Inflammatory macrophage treated with lipopolysaccharide for 1 hour (primary cell): ENCODE measurements around the gene COL4A1.

Experiments
- DNase-seq, 2 donors: peaks; one replicate each; pipeline ENCODE4 v3.0.0-alpha.2; 2020 to 2022

COL4A1 gene

GRCh38 chr13:110308656-110309359 is 1.9 kb upstream of the COL4A1 start:
- DNase-seq, result no peak

- no peak for DNase-seq
These were observed 1.1 kb upstream of the COL4A1 start for GRCh38 chr13:110307767-110308655.

DNA sequence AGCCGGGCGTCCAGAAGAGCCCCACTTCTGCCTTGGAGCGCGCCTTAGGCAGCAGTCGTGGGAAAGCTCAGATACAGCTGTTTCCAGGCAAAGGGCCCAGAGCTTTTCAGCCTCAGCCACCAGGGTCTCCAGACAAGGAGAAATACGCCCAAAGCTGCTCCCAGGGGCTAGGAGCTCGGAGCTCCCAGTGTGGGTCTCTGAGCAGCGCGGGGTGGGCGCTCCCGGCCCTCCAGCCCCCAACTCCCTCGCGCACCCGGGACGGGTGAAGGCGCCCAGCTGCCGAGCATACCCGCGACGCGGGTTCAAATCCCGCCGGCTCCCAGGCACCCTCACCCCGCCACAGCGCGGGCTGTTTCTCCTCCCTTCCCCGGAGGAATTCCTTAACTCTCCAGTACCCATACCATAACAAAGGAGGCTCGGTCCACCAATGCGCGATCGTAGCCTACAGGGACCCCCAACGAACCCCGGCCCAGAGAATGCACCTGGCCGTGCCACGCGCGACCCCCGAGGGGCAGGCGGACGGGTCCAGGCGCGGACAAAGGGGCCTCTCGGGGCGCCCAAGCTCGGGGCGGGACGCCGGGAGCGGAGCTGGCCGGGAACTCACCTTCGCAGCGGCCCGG is 507 bp downstream of the COL4A1 start:
- no peak for DNase-seq

GRCh38 chr13:110305949-110306339 is 1.0 kb downstream of the COL4A1 start:
- DNase-seq, result no peak

- DNase-seq, result no peak
These were observed 1.4 kb downstream of the COL4A1 start for GRCh38 chr13:110305544-110305943.

DNA sequence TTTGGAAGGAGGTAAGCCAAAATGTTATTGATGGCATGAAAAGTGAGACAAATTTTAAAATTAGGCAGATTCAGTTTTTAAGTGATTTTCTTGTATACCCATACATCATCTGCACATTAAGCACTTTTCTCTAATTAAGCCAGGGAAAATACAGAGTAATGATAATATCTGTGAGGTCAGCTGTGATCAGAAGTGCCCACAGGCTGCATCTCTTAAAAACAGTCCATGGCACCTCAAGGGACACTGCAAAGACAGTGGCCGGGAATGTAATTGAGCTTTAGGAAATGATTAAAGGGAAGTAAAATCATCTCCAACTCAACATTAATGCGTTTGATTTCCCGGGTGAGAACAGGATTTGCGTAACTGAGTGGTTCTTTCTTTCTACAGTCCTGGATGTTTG is 2.0 kb downstream of the COL4A1 start:
- no peak for DNase-seq

GRCh38 chr13:110304256-110304655 is 2.7 kb downstream of the COL4A1 start:
- DNase-seq, result peak; percentile 6 to 44

- DNase-seq, result peak in 1 of 2 donors; percentile 5
These were observed 3.3 kb downstream of the COL4A1 start for GRCh38 chr13:110303644-110304043.

- DNase-seq, result no peak
These were observed 4.0 kb downstream of the COL4A1 start for GRCh38 chr13:110302997-110303396.

DNA sequence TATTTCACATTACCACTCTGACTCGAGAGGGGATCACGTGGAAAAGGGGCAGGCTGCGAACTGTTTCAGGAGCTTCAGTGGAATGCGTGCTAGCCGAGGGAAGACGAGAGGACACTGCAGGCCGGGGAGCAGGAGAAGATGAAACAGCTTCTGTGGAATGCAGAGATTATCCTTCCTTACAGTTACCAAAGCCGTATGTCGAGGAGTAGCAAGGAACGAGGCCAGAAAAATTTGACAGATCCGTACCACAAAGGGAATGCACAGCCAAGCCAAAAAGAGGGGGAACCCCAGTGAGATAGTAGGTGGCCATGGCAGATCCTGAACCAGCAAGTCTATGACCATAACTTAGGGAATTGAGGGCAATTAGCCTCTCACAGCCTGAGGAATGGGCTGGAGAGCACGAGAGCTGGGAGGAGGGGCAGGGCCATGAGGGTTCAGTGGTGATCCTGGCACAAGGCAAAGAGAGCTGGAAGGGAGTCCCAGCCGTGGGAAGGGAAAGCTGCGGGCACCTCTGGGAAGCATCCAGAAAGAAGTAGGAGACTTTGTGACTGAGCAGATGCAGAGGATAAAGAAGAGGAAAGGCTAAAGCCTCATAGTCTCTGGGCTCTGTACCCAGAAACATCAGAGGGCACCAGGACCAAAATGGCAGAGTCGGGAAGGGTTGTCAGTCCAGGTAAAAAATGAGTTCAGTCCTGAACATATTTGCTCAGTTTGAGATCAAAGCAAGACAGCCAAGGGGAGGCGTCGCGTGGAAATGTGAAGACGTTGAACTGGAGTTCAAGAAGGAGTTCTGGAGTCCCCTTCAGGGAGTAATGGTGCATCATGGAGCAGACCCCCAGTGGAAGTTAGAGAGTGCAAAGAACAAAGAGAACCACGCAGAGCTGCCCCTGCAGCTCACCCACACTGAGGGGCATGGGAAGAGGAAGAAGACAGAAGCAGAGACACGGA is 5.1 kb downstream of the COL4A1 start:
- DNase-seq, result no peak

GRCh38 chr13:110301083-110301482 is 5.9 kb downstream of the COL4A1 start:
- no peak for DNase-seq

DNA sequence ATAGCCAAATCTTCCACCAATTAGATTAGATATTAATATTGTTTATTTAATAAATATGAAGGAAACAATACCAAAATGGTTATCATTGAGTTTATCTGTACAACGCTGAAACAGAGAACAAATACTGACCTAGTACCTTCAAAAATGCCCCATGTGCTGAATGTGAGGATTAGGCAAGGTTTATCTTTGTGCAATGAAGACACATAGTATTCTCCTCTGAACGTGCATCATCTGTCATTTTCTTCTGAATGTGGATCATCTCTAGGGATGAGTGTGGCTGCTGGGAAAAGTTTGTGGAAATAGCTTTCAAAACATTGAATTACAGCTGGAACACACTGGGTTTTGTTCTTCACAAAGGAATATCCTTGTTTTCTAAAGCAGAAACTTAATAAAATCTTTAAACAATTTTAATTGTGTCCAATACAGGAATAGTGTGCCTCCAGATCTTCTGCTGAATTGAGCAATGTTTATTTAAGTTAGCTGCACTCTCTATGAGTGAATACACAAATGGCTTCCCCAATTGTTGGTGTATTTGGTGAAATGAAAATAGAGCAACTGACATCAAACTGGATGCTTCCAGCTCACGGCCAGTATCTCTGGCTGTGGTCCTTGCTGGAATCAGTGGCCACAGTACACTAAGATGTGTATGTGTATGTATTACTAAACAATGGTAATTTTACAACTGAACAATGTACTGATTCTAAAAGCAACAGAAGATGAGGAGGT is 6.7 kb downstream of the COL4A1 start:
- no peak for DNase-seq

DNA sequence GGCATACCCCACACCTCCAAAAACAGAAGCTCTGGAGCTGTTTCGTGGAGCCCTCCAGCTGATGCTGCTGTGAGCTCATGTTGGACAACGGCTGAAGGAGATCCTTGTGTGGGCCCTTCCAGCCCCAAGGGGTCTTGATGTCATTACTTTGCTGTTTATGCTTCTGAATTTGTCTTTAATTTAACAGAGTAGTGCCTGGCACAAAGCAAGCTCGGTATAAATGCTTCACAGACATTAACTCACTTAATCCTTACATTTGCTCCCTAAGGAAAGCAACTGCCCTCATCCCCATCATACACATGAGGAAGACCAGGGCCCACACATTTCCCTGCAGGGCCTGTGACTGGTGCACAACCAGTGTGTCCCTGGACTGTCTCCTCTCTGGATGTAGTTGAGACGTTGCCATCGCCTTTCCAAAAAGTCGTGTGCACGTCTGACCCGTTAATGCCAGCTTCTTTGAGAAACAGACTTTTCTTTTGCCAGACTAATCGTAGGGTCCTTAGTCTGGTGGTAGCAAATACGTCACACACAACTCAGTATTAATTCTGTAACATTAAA is 7.6 kb downstream of the COL4A1 start:
- no peak for DNase-seq

DNA sequence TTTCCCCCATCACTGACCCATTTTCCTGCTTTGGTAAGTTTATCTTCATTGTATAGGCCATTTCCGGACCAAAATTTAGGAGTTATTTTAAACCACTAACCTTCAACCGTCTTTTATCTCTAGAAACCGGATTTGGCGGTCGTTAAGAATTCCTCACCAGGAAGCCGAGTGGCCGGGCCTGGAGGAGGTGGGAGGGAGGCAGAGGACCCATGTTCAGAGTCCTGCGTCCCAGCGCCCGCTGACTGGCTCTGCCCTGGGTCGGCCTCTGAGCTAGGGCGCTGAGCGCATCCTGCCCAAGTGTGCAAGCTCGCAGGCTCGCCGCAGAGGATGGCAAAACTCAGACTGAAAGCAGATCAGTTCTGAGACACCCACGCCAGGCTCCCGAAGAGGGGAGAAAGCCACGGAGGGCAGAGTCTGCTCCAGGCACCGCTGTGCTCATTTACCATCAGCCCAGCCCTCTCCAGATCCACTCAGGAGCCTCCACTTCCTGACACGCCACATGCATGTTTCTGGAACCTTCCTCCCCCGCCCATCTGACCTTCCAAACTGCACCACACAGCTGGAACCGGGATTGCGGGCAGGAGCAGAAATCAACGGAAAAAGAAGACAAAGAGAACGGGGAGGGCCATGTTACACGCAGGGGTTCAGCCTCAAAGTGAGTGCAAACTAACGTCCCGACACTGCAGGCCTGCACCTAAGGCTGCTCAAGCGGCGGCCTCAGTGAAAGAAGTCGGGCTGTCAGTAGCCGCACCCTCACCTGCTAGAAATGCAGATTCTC is 8.3 kb downstream of the COL4A1 start:
- no peak for DNase-seq

DNA sequence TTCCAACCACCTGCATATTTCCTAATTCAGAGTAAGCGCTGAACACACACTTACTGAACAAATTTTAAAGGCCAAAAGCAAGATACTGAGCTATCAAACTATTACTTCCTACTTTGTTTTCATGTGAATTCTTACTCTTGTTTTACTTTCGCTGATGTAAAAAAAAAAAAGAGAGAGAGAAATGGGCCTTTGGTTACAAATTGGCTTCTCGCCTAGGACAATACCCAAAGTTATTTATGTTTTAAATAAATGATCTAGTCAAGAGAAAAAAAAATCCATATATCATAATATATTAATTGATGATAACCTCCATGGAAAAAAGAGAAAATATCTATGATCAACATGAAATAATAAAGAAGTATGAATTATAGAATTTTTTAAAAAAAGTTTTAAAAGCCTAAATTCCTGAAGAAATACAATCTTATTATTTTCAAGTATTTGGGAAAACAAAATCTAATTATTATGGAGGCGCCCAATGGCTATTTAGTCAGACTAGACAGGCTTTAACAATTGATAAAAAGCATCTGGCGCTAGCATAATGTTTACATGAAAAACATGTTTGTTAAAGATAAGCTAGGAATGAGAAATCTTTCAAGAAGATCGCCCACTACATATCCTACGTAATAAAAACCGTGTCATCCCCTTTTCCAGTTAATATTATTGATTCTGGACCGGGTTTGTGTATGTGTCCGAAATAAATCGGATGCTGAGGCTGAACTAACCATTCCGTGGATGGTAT is 9.0 kb downstream of the COL4A1 start:
- no peak for DNase-seq

- DNase-seq, result no peak
These were observed 9.9 kb downstream of the COL4A1 start for GRCh38 chr13:110297011-110297410.

- DNase-seq, result no peak
These were observed 12.3 kb downstream of the COL4A1 start for GRCh38 chr13:110294622-110295021.

DNA sequence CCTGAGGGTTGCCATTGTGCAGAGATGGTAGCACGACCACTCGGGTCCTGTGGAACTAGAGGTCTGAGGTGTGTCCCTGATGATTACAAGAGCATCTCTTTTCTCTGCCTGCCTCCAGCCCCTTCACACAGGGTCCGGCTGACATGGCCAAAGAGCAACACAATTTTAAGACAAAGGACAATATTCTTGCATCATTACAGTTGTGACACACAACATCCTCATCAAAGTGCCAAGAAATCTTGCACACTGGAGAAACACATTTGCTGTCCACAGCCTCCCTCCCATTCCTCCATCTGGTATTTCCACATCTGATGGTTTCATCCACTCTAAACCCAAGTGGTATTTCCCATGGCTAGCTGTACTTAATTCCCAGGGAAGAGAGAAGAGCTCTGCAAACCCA is 12.8 kb downstream of the COL4A1 start:
- DNase-seq, result no peak

DNA sequence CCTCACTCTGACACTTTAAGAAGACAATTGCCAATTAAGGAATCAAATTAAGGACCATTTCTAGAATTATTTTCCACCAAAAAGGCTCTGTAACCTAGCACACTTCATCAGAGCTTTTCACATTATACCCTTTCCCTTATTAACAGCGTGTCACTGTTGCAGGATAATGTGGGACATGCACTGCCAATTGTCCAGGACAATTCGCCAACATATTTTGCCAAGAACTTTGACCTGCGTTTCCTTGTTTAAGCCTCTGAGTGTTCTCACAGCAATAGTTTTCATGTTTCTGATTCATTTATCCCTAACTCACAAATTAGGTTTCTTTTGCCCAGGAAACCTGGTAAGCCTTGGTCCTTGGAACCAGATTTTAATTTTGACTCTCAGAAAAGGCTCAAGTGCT is 13.3 kb downstream of the COL4A1 start:
- no peak for DNase-seq

DNA sequence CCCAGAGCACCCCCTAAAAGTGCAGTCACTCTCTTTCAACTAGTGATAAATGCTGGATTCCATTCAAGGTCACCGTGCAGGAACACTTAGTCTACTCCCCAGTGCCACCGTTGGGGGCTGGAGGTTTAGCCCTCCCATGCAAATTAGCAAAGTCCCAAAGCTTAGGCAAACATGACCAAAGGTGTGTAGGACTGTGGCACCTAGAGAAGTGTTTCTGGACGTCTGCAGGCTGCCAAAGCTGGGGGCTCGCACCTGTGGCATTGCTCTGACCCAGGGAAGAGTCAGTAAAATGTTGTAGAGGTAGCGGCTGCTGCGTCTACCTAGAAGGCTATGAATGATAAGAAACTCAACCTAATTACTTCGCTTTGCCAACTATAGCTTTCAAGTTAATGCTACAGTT is 13.9 kb downstream of the COL4A1 start:
- DNase-seq, result no peak
